Colonic mucosa (tissue), 4 donors: Measurements from ENCODE around the gene TRAP1. TPM values are rescaled to one million over a fixed set of nuclear protein-coding genes. Genes with fewer than 3 reads are reported as not detected.

Experiments
- DNase-seq: peaks from one replicate; pipeline ENCODE4 v3.0.0-alpha.2; 2020
- H3K27ac ChIP-seq: fragments of 200-600 bp; one replicate; pipeline ENCODE4 v1.8.0; 2021
- H3K27me3 ChIP-seq: fragments of 200-600 bp; one replicate; pipeline ENCODE4 v1.8.0; 2021
- H3K36me3 ChIP-seq: fragments of 200-600 bp; one replicate; pipeline ENCODE4 v1.8.0; 2021
- H3K4me1 ChIP-seq: fragments of 200-600 bp; one replicate; pipeline ENCODE4 v1.8.0; 2021; ENCODE audit warnings: mild to moderate bottlenecking
- H3K4me3 ChIP-seq: fragments of 200-600 bp; one replicate; pipeline ENCODE4 v1.8.0; 2021
- H3K9ac ChIP-seq, 2 donors: one replicate each; pipeline ENCODE4 v1.7.0; 2013; ENCODE audit warnings: control low read depth in 2 of 2, low read depth in 2 of 2, low read length in 2 of 2
- H3K9me3 ChIP-seq: fragments of 200-600 bp; one replicate; pipeline ENCODE4 v1.8.0; 2021
- CTCF ChIP-seq: fragments of 200-600 bp; IDR thresholded peaks from one replicate; pipeline ENCODE4 v1.8.0; 2022; ENCODE audit warnings: antibody characterized with exemption, mild to moderate bottlenecking
- intact Hi-C: fragments of 100-400 bp; cut with DNase I; formaldehyde crosslinking; loops from one replicate; pipeline ENCODE4 v1.14.1; 2022
- total RNA-seq, 2 donors: library from RNA; stranded (reverse); fragmentation: NEBNext Ultra II Directional in 1 of 2; extraction: Animal tissue kit (Norgen Biotek cat#: 25700) in 1 of 2; gene quantifications; one replicate each; pipeline ENCODE4 v1.2.1, GENCODE V29; 2021
- donor health status: healthy.
- donor health status: DM: no; HTN: no; CAD: no.
- donor health status: DM: no; HTN: no; CAD: no.

TRAP1 gene
- total RNA-seq, 2 donors from 2014 or later = 75.0 to 165 TPM

GRCh38 chr16:3646348-3646920 lies 70.9 kb downstream of the TRAP1 start:
- Histone ChIP-seq H3K9ac (peak overlapping the region in 1 of 2 donors; percentile 0), H3K27me3 (no peaks in the 10 kb centered on the region), H3K27ac (peak overlapping the region; percentile 73), H3K4me1 (no peaks in the 10 kb centered on the region), H3K36me3 (no peaks in the 10 kb centered on the region), H3K4me3 (no peak overlapping the region), H3K9me3 (no peaks in the 10 kb centered on the region)
- intact Hi-C loops = no loop called here
- peak; percentile 93 for DNase-seq
- no peak for TF ChIP-seq CTCF

GRCh38 chr16:3645504-3646347 lies 71.6 kb downstream of the TRAP1 start:
- no peak for TF ChIP-seq CTCF
- Histone ChIP-seq H3K27ac (peak overlapping the region; percentile 73), H3K4me1 (no peaks in the 10 kb centered on the region), H3K36me3 (no peaks in the 10 kb centered on the region), H3K9me3 (no peaks in the 10 kb centered on the region), H3K27me3 (no peaks in the 10 kb centered on the region), H3K4me3 (no peak overlapping the region), H3K9ac (peak overlapping the region in 1 of 2 donors; percentile 38)
- intact Hi-C loops = no loop called here
- no peak for DNase-seq

- Histone ChIP-seq H3K4me1 (no peaks in the 10 kb centered on the region), H3K36me3 (no peaks in the 10 kb centered on the region)
- TF ChIP-seq CTCF = no peak
Observed at GRCh38 chr16:3645108-3645503, 72.2 kb downstream of the TRAP1 start.

GRCh38 chr16:3643095-3643730 lies 74.1 kb downstream of the TRAP1 start:
- H3K36me3 ChIP-seq = no peaks in the 10 kb centered on the region
- no peak overlapping the region for H3K27ac ChIP-seq
- H3K27me3 ChIP-seq = no peaks in the 10 kb centered on the region
- DNase-seq = no peak
- no peaks in the 10 kb centered on the region for H3K4me1 ChIP-seq
- TF ChIP-seq CTCF = no peak
- no peak overlapping the region for H3K9ac ChIP-seq
- intact Hi-C loops = no loop called here
- H3K4me3 ChIP-seq = no peak overlapping the region
- no peaks in the 10 kb centered on the region for H3K9me3 ChIP-seq

More at GRCh38 chr16:3645108-3645503, 72.2 kb downstream of the TRAP1 start:
- Histone ChIP-seq H3K9ac (no peak overlapping the region), H3K9me3 (no peaks in the 10 kb centered on the region), H3K27ac (no peak overlapping the region), H3K27me3 (no peaks in the 10 kb centered on the region), H3K4me3 (no peak overlapping the region)
- DNase-seq = no peak
- intact Hi-C loops = no loop called here

GRCh38 chr16:3642397-3643094 lies 74.8 kb downstream of the TRAP1 start:
- Histone ChIP-seq H3K4me1 (no peaks in the 10 kb centered on the region), H3K9ac (no peak overlapping the region), H3K36me3 (no peaks in the 10 kb centered on the region), H3K27ac (no peak overlapping the region), H3K27me3 (no peaks in the 10 kb centered on the region), H3K9me3 (no peaks in the 10 kb centered on the region), H3K4me3 (no peak overlapping the region)
- DNase-seq = peak; percentile 70
- intact Hi-C loops = no loop called here
- TF ChIP-seq CTCF = no peak
